Mononuclear cell (primary cell): ENCODE measurements around the gene EPB41L2. TPM values are rescaled to one million over a fixed set of nuclear protein-coding genes. Genes with fewer than 3 reads are reported as not detected.

ENCODE experiments used
- H3K27me3 ChIP-seq: 2 replicates; pipeline ENCODE4 v1.6.0; 2011; ENCODE audit warnings: low read length, control low read depth; ENCODE audit not compliant: insufficient read depth
- H3K4me1 ChIP-seq: 2 replicates; pipeline ENCODE4 v1.5.1; 2011; ENCODE audit warnings: mild to moderate bottlenecking, low read length, control low read depth; ENCODE audit not compliant: insufficient read depth
- H3K4me3 ChIP-seq: 2 replicates; pipeline ENCODE4 v1.5.1; 2011; ENCODE audit warnings: mild to moderate bottlenecking, low read length, moderate library complexity
- H3K9me3 ChIP-seq: 2 replicates; pipeline ENCODE4 v1.5.1; 2011; ENCODE audit warnings: low read depth, mild to moderate bottlenecking, control low read depth, low read length
- total RNA-seq: library from RNA; depleted of rRNA; stranded (reverse); fragments of >200 nt; gene quantifications from one replicate; pipeline ENCODE4 v1.2.3, GENCODE V29; 2012

Gene EPB41L2
- total RNA-seq, 1 donor, result 11.2 TPM

GRCh38 chr6:131070061-131070460, 7.0 kb upstream of the EPB41L2 start:
- Histone ChIP-seq H3K27me3 (no peaks in the 10 kb centered on the region), H3K9me3 (no peaks in the 10 kb centered on the region), H3K4me3 (no peak overlapping the region), H3K4me1 (no peaks in the 10 kb centered on the region)

GRCh38 chr6:131068165-131068564, 5.1 kb upstream of the EPB41L2 start:
- Histone ChIP-seq H3K9me3 (no peaks in the 10 kb centered on the region), H3K4me3 (no peak overlapping the region), H3K4me1 (peaks cover 6% of the 10 kb centered on the region), H3K27me3 (no peaks in the 10 kb centered on the region)

DNA sequence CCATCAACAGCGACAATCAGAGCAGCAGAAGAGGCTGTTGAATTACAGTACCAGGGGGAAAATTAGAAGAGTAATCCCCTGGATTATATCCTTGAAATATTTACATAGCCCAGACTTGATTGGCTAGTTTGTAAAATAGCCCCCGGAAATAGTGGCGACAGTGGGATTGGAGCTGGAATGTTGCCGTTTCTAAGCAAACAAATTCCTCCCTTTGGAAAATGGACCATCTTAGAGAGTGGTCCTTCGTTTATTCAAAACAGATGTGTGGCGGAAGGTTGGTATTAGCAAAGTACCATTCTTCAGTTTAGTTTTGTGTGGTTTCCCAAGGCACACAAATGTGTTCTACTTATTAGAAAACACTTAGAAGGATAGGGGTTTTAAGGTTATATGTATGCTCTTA, 4.5 kb upstream of the EPB41L2 start:
- Histone ChIP-seq H3K4me1 (peaks cover 6% of the 10 kb centered on the region), H3K4me3 (no peak overlapping the region), H3K9me3 (no peaks in the 10 kb centered on the region), H3K27me3 (no peaks in the 10 kb centered on the region)

GRCh38 chr6:131065824-131066171, 2.8 kb upstream of the EPB41L2 start:
- Histone ChIP-seq H3K9me3 (no peaks in the 10 kb centered on the region), H3K4me1 (peaks cover 21% of the 10 kb centered on the region), H3K4me3 (no peak overlapping the region), H3K27me3 (peaks cover 5% of the 10 kb centered on the region)

GRCh38 chr6:131065112-131065823, 2.2 kb upstream of the EPB41L2 start:
- Histone ChIP-seq H3K27me3 (peaks cover 5% of the 10 kb centered on the region), H3K9me3 (no peaks in the 10 kb centered on the region), H3K4me1 (peaks cover 22% of the 10 kb centered on the region), H3K4me3 (no peak overlapping the region)

DNA sequence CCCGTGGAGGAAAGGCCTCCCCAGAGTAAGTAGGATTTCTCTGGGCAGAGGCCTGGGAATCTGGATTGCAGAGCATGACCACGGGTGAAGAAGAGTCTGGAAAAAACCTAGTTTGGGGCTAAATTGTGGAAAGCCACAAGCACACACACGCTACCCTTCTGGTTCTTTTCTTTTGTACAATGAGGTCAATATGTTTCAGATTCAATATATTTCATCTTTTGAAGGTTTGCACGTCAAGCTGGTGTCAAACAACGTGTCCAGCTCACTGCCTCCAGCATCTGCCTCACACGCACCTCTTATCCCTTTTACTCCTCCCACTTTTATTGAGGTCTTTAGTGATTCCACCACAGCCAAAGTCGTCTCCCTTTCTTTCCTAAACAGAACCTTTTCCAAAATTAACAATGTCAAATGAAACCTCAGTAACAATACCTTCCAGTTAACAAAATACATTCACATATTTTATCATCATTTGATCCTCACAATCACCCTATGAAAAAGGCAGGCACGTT, 773 bp upstream of the EPB41L2 start:
- peak overlapping the region; percentile 58 for H3K4me3 ChIP-seq

GRCh38 chr6:131062241-131063027, 611 bp downstream of the EPB41L2 start:
- Histone ChIP-seq H3K4me3 (peak overlapping the region; percentile 58), H3K4me1 (peaks cover 22% of the 10 kb centered on the region), H3K27me3 (peaks cover 5% of the 10 kb centered on the region), H3K9me3 (no peaks in the 10 kb centered on the region)

More for the DNA sequence above, 773 bp upstream of the EPB41L2 start:
- H3K27me3 ChIP-seq, result peaks cover 5% of the 10 kb centered on the region
- no peaks in the 10 kb centered on the region for H3K9me3 ChIP-seq
- H3K4me1 ChIP-seq, result peaks cover 22% of the 10 kb centered on the region

DNA sequence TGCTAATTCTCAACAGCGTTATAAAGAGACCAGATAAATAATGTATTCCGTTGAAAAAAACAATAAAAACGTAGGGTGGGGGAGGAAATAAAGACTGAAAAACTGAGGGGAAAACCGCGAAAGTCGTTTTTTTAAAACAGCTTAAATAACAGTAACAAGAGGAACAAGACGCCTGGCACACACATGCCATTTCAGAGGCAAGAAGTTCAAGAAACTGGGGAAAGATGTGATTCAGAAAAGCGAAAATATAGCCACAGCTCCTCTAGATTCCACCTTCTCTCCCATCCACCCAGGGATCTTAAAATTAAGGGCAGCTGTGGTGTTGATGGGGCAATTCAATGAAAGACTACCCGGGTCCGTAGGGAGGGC, 1.3 kb downstream of the EPB41L2 start:
- H3K4me3 ChIP-seq, result peak overlapping the region; percentile 58

DNA sequence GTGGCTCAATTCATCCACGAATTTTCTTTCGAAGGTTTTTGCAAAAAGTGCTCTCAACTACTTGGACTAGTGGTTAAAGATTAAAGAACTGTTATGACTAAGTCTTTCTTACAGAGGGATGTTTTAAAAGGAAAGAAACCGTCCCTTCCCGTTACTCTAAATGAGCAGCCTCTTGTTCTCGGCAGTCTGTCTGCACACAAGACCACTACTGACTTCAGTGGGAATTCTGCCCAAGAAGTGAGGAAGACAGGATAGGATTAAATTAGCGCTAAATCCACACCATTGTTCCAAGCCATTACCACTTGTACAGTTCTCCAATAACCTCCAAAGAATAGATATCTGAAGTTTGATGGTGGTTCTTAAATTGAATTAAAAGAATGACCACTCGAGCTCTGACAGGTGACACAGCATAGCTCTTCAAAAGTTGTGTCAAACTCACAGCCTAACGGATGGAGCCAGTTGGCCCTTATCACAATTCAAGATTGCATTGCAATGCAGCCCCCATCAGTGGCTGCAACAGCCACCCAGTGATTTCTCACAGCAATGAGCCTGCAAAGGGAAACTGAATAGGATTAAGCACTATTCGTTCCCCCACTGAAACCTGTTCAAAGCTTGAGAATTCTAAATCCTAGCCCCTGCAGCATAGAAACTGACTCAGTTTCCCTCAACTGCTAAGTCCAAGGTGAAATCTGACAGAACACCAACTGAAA, 1.8 kb downstream of the EPB41L2 start:
- Histone ChIP-seq H3K4me3 (no peak overlapping the region), H3K27me3 (peaks cover 5% of the 10 kb centered on the region), H3K9me3 (peaks cover 5% of the 10 kb centered on the region), H3K4me1 (peaks cover 22% of the 10 kb centered on the region)

More for the DNA sequence above, 1.3 kb downstream of the EPB41L2 start:
- Histone ChIP-seq H3K4me1 (peaks cover 22% of the 10 kb centered on the region), H3K27me3 (peaks cover 5% of the 10 kb centered on the region), H3K9me3 (no peaks in the 10 kb centered on the region)

GRCh38 chr6:131060311-131060710, 2.7 kb downstream of the EPB41L2 start:
- Histone ChIP-seq H3K9me3 (peaks cover 14% of the 10 kb centered on the region), H3K4me1 (peaks cover 22% of the 10 kb centered on the region), H3K27me3 (peaks cover 5% of the 10 kb centered on the region), H3K4me3 (no peak overlapping the region)

DNA sequence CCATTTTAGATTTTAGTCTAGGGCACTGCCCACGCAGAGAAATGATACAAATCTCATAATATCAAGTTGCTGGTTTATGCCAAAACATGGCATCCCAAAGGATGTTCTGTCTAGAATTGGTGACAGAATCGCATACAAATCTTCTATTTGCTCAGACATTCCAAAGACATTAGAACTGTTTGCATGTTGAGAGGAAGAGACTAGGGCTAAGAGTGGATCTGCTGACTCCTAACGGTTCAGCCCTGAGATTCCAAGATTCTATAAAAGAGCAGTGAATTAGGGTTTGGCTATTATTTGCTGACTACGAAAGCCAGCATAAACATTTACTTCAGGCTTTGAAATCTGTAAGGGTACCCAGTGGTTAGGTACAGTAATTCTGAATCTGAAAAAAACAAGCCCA, 3.6 kb downstream of the EPB41L2 start:
- Histone ChIP-seq H3K27me3 (peaks cover 5% of the 10 kb centered on the region), H3K9me3 (peaks cover 22% of the 10 kb centered on the region), H3K4me1 (peaks cover 22% of the 10 kb centered on the region), H3K4me3 (no peak overlapping the region)

DNA sequence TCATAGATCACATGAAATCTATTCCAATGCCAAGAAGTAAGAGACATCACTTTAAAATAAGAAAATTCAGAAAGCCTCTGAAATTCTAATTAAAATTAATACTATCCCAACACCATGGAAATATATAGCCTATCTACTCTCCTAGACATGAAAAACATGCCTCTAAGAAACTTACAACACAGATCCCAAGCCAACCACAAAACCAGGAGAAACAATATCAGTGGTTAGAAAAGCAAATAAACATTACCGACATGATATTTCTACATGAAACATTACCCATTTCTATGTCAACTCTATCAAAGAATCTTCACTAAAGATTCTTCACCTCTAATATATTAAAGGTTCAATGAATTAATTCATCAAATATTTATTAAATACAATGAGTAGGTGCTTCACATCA, 4.8 kb downstream of the EPB41L2 start:
- Histone ChIP-seq H3K4me1 (peaks cover 16% of the 10 kb centered on the region), H3K9me3 (peaks cover 34% of the 10 kb centered on the region), H3K4me3 (no peak overlapping the region), H3K27me3 (peaks cover 5% of the 10 kb centered on the region)

DNA sequence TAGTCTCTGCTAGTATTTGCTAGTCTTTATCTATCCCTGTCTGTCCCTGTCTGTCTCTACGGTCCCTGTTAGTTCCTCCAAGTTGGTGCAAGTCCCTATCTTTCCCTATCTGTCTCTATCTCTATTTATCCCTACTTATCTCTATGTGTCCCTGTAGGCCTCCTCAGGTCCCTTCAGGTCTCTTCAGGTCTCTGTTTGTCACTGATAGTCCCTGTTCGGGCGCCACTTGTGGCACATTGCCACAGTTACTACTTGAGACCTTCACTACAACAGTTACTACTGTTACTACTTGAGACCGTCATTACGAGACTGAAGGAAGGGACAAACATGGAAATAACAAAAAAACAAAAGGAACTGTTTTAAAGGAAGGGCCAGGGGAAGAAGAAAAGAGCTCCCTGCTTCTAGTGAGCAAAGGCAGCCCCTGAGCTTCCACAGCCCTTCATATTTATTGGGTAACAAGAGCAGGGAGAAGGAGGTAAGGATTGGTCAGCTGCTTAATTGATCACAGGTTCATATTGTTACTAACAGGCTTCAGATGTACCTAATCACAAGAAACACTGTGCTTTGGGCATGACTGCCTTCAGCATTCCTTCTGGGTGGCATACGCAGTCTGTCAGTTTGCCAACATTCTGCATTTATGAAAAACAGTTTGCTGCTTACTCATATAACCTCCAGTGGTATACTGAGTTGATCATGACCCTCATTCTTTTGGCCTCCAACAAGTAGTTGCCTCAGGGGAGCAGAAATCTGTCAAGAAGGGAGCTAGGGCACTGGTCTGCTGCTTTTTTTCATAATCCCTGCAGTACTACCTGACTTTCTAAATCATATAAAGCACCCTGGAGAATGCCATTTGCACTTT, 8.4 kb downstream of the EPB41L2 start:
- Histone ChIP-seq H3K4me3 (no peak overlapping the region), H3K27me3 (no peaks in the 10 kb centered on the region), H3K9me3 (peaks cover 34% of the 10 kb centered on the region), H3K4me1 (no peaks in the 10 kb centered on the region)

DNA sequence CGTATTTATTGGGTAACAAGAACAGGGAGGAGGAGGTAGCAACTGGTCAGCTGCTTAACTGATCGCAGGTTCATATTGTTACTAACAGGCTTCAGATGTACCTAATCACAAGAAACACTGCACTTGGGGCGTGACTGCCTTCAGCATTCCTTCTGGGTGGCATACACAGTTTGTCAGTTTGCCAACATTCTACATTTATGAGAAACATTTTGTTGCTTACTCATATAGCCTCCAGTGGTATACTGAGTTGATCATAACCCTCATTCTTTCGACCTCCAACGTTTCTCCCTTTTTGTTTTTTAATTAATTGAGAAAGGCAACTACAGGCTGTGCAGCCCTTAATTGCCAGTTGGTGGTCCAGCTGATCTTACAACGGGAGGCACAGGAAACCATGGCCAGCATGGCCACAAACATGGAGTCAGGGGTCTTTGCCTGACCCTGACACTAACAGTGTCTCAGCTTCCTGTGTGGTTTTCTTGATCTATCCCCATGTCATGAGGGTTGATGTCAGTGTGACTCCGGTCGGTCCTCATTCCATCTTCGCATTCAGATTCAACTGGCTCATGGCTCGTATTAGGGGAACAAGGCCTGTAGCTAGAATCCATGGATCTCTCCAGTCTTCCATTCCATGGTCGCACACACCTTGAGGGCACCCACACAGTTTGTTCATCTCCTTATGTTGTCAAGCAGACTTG, 9.4 kb downstream of the EPB41L2 start:
- H3K4me3 ChIP-seq, result no peak overlapping the region
- H3K9me3 ChIP-seq, result peaks cover 34% of the 10 kb centered on the region
- H3K4me1 ChIP-seq, result no peaks in the 10 kb centered on the region
- H3K27me3 ChIP-seq, result no peaks in the 10 kb centered on the region
